Measurements from ENCODE around the gene MRPS33. TPM values are rescaled to one million over a fixed set of nuclear protein-coding genes. Genes with fewer than 3 reads are reported as not detected.

The MRPS33 gene
- total RNA-seq, 1 donor from 2014 or later = 123 TPM

DNA sequence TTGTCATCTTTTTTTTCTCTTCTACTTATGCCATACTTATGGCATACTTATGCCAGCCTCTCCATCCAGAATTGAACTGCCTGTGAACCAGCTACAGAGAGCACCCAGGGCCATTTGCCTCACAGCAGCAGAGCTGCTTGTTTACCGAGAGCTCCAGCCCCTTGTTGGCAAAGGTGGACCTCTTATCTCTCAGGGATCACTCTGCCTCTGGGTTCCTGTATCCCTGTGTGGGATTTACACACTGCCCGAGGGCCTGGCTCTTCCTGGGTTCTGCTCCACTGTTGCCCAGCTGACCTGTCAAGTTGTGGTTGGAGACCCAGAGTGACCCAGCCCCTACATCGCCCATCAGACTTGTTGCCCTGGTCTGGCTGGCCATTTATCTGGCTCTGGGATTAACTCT lies 22.3 kb downstream of the MRPS33 start:
- no peak for DNase-seq
- intact Hi-C loops (cut with micrococcal nuclease) = no loop called here
- H3K27ac ChIP-seq (replicated peaks) = no peak overlapping the region
- H3K27me3 ChIP-seq (ENCODE audit: low read depth) = peaks cover 5% of the 10 kb centered on the region
- H3K36me3 ChIP-seq = no peaks in the 10 kb centered on the region
- no peaks in the 10 kb centered on the region for H3K9me3 ChIP-seq (replicated peaks)
- H3K4me1 ChIP-seq = no peaks in the 10 kb centered on the region
- TF ChIP-seq, protein P1, sequence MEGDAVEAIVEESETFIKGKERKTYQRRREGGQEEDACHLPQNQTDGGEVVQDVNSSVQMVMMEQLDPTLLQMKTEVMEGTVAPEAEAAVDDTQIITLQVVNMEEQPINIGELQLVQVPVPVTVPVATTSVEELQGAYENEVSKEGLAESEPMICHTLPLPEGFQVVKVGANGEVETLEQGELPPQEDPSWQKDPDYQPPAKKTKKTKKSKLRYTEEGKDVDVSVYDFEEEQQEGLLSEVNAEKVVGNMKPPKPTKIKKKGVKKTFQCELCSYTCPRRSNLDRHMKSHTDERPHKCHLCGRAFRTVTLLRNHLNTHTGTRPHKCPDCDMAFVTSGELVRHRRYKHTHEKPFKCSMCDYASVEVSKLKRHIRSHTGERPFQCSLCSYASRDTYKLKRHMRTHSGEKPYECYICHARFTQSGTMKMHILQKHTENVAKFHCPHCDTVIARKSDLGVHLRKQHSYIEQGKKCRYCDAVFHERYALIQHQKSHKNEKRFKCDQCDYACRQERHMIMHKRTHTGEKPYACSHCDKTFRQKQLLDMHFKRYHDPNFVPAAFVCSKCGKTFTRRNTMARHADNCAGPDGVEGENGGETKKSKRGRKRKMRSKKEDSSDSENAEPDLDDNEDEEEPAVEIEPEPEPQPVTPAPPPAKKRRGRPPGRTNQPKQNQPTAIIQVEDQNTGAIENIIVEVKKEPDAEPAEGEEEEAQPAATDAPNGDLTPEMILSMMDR (IDR thresholded peaks at IDR 0.05; ENCODE audit: borderline replicate concordance) = no peak
- H3K4me3 ChIP-seq = no peak overlapping the region

DNA sequence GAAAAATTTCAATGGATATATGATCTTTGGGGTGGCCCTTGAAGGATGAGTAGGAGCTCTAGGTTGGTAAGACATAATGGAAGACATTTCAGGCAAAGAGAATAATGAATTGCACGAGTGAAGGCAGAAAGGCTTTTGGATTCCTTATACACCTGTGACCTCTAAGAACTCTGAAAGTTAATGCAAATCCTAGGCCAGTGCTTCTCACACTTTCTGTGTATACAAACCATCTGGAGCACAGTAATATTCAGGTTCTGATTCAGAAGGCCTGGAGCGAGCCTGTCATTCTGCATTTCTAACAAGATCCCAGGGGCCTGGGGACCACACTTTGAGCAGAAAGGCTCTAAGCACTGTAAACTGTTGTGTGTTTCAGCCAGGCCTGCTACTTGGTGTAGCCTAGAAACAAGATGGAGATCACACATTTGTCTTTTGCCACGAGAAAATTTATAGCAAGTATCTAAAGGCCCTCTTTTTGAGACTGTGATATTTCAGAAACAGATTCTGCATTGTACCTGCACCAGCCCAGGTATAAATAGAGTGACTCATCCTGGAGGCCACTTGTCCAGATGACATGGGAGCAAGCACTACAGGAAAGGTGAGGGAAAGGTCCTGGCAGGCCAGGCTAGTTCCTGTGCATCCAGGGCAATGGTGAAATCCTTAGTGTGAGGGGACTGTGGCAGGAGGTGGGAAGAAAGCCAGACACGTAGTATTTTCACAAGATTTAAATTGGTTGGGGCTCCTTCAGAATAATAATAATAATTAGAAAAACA lies 24.4 kb downstream of the MRPS33 start:
- Histone ChIP-seq H3K9me3 (replicated peaks) (no peaks in the 10 kb centered on the region), H3K27ac (replicated peaks) (no peak overlapping the region), H3K36me3 (no peaks in the 10 kb centered on the region), H3K4me1 (no peaks in the 10 kb centered on the region), H3K4me3 (no peak overlapping the region), H3K27me3 (ENCODE audit: low read depth) (peaks cover 8% of the 10 kb centered on the region)
- intact Hi-C loops (cut with micrococcal nuclease) = no loop called here
- TF ChIP-seq, protein P1 (IDR thresholded peaks at IDR 0.05; ENCODE audit: borderline replicate concordance) = no peak
- DNase-seq = no peak

DNA sequence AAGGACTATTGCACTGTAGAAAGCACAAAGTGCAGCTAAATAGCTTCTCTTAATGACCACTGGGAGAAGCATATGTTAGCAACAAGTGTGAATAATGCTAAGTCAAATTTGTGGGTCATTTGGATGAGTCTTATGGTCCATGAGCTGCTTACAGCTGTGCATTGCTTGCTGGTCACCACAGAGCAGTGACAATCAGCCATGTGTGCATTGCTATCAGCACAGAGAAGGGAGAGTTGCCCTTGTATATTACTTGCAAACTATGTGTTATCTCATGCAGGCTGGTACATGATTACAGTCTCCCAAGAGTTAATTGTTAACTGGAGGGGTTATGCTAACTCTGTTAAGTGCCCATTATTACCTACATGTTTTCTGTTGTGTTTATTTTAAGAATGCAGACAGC lies 25.7 kb downstream of the MRPS33 start:
- intact Hi-C loops (cut with micrococcal nuclease) = no loop called here
- TF ChIP-seq, protein P1 (IDR thresholded peaks at IDR 0.05; ENCODE audit: borderline replicate concordance) = no peak
- Histone ChIP-seq H3K27ac (replicated peaks) (no peak overlapping the region), H3K4me3 (no peak overlapping the region), H3K4me1 (no peaks in the 10 kb centered on the region), H3K36me3 (no peaks in the 10 kb centered on the region), H3K27me3 (ENCODE audit: low read depth) (peaks cover 12% of the 10 kb centered on the region), H3K9me3 (replicated peaks) (peaks cover 9% of the 10 kb centered on the region)
- no peak for DNase-seq

DNA sequence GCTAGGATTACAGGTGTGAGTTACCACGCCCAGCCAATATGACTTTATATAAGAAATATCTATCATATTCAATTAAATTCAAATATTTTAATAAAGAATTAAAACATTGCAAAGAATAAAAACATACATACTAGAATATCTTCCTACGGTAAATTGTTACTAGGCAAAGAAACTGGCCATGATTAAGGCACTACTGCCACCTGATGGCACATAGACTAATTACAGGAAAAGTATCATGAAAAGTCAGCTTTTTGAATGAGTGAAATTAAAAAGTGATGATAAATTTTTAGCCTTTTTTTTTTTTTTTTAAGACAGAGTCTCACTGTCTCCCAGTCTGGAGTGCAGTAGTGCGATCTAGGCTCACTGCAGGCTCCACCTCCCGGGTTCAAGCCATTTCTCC lies 30.9 kb downstream of the MRPS33 start:
- H3K36me3 ChIP-seq = no peaks in the 10 kb centered on the region
- H3K9me3 ChIP-seq (replicated peaks) = peaks cover 19% of the 10 kb centered on the region
- H3K4me3 ChIP-seq = no peak overlapping the region
- intact Hi-C loops (cut with micrococcal nuclease) = no loop called here
- H3K4me1 ChIP-seq = no peaks in the 10 kb centered on the region
- H3K27ac ChIP-seq (replicated peaks) = no peak overlapping the region
- TF ChIP-seq, protein P1 (IDR thresholded peaks at IDR 0.05; ENCODE audit: borderline replicate concordance) = no peak
- H3K27me3 ChIP-seq (ENCODE audit: low read depth) = peaks cover 26% of the 10 kb centered on the region
- no peak for DNase-seq

DNA sequence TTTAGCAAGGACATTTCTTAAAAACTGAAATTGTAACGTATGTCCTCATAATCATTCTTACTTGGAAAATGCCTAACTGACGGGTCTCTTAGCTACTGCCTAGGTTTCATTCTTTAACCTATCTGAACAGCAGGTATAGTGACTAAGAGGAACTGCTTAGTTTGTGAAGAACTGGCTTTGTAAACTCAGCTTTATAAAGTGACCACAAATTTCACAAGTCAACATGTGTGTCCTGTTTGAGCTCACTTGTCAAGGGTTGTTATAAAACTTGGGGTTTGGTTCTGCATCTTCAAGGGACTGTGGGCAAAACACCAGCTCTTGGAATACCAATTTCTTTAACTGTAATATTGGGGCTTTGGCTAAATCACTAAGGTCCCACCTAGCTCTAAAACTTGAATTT lies 32.2 kb downstream of the MRPS33 start:
- TF ChIP-seq, protein P1 (IDR thresholded peaks at IDR 0.05; ENCODE audit: borderline replicate concordance) = no peak
- intact Hi-C loops (cut with micrococcal nuclease) = no loop called here
- peaks cover 19% of the 10 kb centered on the region for H3K9me3 ChIP-seq (replicated peaks)
- H3K4me1 ChIP-seq = no peaks in the 10 kb centered on the region
- H3K27ac ChIP-seq (replicated peaks) = no peak overlapping the region
- no peaks in the 10 kb centered on the region for H3K36me3 ChIP-seq
- no peak overlapping the region for H3K4me3 ChIP-seq
- H3K27me3 ChIP-seq (ENCODE audit: low read depth) = peaks cover 21% of the 10 kb centered on the region
- no peak for DNase-seq

Measured in left ventricle myocardium inferior (tissue), 1 donor.